CD4-positive, alpha-beta T cell treated with Interleukin-21 for 1 hour (primary cell): Measurements from ENCODE around the gene C18orf32.
"Not testable (repeated sequence)": the region's sequence is repeated elsewhere in the genome, so short reads cannot be mapped to it uniquely, and the experiment has no call there.

Experiments
- DNase-seq: peaks from one replicate; pipeline ENCODE4 v3.0.0-alpha.2; 2020

C18orf32 gene

DNA sequence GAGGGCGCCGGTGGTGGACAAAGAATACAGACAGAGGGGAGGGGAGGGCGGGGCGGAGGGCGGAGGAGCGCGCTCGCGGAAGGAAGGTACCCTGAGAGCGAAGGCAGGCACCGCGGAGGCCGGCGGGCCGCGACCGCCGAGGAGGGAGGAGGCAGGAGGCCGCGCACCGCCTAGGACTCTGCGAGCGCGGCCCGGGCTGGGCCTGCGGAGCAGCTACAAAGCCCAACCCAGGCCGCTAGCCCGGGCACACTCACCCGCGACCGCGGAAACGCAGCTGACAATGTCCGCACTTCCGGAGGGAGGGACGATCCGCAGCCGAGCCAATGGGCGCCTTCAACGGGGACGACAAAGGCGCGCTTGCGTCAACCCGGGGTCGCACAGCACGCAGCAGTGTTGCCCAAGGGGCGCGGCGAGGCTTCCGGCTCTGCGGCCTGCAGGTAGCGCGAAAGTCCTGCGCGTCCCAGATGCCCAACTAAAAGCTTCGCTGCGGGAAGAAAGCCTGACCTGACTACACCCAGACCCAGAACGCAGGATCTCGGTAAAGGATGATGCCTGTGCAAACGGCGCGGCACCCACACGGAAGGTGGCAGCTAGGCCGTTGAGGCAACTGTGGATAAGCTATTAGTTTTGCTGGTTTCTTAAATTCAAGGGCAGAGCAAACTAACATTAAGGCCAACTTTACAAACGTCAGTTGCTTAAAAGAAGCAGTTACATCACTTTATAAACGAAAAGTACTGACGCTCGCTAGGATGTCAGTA is at the start of gene C18orf32:
TSS of gene C18orf32 (minus strand) at position 282 of the 758 bp plus-strand sequence. CDS start 3,486 bp downstream, outside the sequence.
- peak; percentile 94 for DNase-seq

DNA sequence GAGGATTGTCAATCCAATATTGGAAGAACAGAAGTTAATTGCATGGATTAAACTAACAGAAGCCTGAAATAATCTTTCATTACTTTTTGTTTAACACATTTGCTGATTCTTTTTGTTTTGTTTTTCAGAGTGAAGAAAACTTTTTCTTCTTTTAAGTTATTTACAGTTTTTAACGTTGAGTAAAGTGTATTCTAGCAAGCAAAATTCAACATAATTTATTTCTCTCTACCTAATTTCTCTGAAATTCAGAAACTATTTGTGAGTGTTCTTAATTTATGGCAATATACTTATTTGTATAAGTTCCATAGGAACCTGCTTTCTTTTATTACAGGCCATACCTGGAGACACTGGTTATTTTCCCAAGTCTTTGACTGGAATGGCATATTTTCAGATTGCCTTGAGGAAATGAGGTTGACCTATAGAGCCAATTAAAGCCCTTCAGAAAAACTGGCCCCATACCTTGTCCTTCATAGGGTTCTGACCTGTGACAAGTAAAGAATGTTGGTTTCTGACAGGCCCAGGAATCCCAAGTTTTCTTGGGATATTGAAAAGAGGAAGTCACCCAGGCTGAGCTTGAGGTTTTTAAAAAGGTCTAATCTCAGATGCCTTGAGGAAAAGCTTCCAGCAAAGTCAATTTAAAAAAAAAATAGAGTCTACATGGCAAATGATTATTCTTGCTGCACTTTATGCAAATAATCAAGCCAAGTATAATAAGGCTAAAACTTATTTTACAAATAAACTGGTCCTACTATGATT is 48.0 kb upstream of the C18orf32 start:
- no peak for DNase-seq

DNA sequence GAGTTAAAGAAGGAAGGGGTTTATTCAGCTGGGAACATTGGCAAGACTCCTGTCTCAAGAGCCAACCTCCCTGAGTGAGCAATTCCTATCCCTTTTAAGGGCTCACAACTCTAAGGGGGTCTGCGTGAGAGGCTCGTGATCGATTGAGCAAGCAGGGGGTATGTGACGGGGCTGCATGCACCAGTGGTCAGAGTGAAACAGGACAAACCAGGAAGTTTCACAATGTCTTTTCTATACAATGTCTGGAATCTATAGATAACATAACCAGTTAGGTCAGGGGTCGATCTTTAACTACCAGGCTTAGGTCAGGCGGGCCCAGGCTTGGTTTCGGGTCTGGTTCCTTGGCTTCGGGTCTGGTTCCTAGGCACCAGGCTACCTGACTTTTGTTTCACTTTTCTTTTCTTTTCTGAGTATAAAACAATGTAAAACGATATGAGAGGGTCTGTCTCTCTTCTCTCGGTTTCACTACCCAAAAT is 44.7 kb upstream of the C18orf32 start:
- DNase-seq: no peak

DNA sequence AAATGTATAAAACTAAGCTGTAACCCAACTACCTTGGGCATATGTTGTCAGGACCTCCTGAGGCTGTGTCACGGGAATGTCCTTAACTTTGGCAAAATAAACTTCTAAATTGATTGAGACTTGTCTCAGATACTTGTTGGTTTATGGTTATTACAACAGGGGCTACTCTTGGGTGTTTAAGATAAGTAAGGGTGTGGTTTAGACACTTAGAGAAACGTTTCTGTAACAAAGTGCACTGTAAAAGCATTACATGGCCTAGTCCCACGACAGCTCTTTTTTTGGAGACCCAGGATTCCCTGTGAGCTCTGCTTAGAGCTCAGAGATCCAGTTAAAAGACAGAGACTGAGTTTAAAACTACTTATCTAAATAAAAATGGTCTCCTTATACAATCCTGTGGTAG is 42.6 kb upstream of the C18orf32 start:
- no peak for DNase-seq

DNA sequence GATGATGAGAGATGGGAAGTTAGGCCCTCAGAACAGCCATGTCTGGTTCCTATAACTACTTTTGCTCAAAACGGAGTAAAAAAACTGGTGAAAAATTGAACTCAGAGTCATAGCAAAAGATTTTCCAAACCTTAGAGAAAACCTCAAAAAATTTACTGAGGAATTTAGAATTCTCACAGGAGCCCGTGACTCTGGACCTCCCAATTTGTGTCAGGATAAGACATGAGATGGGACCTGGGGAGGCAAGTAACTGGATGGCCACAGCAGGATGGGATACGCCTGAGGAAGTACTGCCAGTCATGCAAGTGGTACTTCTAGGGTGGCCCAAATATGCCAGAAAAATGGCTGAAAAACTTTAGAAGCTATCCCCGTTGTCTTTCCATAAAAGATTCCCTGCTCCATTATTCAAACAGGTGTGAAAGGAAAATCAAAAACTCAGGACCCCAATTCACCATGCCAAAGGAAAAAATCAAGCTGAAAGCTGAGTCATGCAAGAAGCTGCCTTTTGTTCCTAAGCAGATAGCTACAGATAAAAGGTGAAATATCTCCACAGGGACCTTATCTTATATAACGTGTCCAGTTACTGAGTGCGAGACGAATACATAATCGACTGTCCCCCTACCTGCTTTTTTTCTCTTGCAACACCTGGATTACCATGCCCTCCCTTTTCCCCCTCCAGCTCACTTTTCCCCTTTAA is 40.7 kb upstream of the C18orf32 start:
- DNase-seq: no peak

DNA sequence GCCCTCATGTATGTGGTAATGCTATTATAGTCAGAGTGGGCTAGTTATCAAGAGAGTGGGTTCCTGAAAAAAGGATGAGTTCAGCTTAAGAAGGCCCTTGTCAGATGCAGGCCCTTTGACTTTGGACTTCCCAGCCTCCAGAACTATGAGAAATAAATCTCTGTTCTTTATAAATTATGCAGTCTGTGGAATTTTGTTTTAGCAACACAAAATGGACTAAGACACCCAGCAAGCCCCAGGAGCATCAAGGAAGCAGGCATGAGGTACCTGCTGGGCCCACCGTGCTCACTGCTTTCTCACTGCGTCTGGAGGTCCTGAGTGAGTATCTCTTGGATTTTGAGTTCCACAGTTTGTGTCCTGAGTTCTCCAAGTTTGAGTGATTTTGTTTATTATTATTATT is 38.9 kb upstream of the C18orf32 start:
- no peak for DNase-seq

DNA sequence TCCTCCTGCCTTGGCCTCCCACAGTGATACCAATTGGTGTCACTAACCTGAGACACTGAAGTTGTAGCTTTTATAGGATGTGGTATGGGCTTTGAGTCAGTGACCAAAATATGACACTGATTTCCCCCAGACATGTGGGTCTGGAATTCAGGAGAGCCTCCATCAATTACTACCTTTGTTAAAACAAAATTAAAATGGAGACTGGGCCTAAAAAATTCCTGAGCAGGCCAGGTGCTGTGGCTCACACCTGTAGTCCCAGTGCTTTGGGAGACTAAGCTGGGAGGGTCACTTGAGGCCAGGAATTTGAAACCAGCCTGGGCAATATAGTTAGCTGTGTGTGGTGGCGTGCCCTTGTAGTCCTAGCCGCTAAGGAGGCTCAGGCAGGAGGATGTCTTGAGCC is 37.9 kb upstream of the C18orf32 start:
- DNase-seq: no peak

DNA sequence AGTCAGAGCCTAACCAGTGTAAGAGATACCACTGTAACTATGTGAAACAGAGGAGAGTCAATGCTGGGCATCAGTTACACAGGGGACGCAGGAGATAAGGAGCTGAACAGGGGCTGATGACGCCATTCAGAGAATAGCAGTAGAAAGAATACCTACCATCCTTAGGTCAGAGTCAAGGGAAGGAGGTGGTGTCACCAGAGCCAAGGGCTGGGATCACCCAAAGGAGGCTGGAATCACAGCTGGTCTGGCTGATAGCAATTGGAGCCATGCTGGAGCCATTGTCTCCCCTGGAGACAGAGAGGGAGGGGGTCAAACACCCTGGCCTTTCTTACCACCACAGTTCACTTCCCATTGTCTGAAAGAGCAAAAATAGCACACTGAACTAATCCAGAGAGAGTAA is 37.3 kb upstream of the C18orf32 start:
- DNase-seq: no peak

DNA sequence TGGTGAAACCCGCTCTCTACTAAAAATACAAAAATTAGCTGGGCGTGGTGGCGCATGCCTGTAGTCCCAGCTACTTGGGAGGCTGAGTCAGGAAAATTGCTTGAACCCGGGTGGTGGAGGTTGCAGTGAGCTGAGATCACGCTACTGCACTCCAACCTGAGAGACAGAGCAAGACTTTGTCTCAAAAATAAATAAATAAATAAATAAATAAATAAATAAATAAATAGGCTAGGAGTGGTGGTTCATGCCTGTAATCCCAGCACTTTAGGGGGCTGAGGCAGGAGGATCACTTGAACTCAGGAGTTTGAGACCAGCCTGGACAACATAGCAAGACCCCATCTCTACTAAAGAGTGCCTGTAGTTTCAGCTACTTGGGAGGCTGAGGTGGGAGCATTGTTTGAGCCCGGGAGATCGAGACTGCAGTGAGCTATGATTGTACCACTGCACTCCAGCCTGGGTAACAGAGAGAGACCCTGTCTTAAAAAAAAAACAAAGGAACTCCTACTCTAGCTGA is 36.6 kb upstream of the C18orf32 start:
- DNase-seq: not testable (repeated sequence)

DNA sequence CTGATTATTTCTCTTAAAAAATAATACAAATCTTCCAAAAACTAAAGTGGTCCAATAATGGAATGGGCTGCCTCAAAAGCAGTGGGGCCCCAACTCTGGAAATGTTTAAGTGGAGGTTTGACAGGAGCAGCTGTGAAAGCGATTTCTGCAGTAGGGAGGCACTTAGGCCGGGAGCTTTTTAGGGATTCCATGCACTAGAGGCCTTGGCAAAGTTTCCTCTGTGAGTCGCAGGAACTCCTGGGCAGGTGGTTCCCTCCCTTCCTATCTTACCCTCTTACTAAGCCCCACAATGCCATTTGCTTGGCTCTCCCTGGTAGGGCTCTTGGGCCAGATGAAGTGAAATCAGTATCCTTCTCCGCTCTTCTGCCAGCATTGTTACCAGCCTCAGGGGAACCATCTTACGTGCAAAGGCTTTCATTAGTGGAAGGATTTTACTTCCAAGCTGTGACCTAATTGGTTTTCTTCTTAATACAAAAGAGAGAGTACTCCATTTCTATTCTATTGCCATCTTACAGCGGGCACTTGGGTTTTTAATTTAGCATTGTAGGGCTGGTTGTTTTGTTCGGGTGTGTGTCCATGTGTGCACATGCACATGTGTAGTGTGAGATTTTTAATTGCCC is 34.3 kb upstream of the C18orf32 start:
- no peak for DNase-seq

DNA sequence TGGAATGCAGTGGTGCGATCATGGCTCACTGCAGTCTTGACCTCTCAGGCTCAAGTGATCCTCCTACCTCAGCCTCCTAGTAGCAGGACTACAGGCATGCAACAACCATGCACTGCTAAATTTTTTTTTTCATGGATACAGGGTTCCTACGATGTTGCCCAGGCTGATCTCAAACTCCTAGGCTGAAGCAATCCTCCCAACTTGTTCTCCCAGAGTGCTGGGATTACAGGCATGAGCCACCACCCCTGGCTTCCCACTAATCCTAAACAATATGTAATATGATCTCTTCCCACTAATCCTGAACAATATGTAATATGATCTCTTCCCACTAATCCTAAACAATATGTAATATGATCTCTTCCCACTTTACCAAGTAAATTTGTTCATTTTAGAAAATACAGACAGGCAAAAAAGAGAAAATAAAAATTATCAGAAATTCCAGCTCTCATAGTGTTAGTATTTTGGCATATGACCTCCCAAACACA is 33.7 kb upstream of the C18orf32 start:
- no peak for DNase-seq

DNA sequence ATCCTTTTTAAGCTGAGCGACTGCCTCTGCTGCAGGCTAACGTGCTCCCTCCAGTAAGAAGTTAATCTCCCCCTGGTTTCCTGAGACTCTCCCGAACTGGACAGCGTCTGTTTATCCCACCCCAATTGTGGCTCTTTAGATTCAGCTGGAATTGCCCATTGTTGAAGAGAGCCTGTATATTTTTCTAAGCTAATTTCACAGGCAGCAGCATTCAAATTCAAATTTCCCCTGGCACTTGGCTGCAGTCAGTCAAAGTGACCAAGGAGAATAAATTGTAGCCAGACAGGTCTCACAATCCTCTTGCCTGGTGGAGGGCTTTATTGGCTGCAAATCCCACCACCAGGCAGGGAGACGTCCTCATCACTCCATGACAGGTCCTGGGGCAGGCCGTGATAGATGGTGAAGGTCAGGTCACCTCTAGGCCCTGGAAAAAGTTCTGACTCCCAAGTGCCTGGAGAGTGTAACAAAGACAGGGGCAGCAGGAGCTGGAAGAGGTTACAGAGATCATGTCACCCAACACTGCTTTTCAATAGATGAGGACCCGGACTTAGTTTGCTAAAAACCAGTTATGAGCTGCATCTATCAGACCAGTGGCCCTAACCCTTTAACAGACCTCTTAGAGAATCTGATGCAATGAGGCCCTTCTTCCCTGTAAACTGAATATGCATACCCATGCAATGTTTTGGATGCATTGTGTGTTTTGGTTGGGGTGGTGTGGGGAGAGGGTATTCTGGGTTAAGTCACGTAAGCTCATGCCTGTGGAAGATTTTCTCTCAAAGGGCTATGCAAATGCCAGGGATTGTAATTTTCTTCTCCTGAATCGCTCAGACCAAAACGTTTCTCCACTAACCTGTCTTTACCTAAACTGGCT is 32.3 kb upstream of the C18orf32 start:
- DNase-seq: no peak

DNA sequence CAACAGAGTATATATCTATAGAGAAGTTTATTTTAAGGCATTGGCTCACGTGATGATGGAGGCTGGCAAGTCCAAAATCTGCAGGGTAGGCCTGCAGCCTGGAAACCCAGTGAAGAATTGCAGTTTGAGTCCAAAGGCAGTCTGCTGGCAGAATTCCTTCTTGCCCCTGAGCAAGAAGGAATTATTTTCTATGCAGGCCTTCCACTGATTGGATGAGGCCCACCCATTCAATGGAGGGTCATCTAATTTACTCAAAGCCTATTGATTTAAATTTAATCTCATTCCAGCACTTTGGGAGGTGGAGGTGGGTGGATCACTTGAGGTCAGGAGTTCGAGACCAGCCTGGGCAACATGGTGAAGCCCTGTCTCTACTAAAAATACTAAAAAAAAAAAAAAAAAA is 30.4 kb upstream of the C18orf32 start:
- no peak for DNase-seq

DNA sequence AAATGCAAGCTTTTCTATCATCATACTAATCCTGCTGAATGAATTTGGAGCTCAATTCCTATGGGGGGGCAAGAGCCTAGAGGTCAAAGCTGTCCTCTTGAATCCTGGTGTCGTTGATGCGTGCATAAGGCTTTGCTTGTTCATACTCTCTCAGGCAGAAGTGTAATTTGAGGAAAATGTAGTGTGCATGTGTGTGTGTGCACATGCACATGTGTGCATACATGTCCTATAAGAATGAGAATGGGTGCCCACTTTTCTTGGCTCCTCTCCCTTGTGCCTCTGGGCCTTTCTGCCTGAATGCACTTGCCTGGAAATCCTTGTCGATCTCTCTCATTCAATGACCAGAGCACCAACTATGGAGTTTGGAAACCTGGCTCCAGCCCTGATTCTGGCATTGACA is 28.5 kb upstream of the C18orf32 start:
- no peak for DNase-seq

DNA sequence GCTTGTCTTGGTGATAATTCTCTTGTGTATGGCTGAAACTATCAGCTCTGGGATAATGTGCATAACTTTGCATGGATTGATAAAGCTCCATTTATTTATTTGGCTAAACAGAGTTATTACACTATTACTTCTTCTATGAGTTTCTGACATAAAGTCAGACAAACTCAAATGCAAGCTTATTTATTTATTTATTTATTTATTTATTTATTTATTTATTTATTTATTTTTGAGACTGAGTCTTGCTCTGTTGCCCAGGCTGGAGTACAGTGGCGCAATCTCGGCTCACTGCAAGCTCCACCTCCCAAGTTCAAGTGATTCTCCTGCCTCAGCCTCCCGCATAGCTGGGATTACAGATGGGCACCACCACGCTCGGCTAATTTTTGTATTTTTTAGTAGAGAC is 28.0 kb upstream of the C18orf32 start:
- not testable (repeated sequence) for DNase-seq

DNA sequence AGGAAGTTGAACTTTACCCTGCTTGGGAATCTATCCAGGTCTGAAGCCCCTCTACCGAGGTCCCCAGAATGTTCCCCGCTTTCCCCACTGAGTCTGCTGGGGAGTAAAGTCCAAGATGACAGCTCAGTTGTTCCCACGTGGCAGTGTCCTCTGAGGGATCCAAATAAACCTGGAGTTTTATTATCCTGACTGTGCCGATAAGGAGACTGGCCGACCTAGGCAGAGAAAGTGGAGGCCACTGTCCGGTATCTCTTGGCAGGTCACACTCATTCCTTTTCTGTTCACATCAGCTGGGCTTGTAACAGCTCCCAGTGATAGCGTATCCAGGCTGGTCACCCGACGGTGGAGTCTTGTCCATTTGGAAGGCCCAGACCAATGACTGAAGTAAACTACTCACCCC is 27.5 kb upstream of the C18orf32 start:
- DNase-seq: no peak

DNA sequence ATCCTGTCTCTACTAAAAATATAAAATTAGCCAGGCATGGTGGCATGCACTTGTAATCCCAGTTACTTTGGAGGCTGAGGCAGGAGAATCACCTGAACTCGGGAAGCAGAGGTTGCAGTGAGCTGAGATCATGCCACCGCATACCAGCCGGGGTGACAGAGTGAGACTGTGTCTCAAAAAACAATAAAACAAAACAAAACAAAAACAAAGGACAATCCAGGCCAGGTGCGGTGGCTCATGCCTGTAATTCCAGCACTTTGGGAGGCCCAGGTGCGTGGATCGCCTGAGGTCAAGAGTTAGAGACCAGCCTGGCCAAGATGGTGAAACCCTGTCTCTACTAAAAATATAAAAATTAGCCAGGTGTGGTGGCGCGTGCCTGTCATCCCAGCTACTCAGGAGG is 25.8 kb upstream of the C18orf32 start:
- not testable (repeated sequence) for DNase-seq

DNA sequence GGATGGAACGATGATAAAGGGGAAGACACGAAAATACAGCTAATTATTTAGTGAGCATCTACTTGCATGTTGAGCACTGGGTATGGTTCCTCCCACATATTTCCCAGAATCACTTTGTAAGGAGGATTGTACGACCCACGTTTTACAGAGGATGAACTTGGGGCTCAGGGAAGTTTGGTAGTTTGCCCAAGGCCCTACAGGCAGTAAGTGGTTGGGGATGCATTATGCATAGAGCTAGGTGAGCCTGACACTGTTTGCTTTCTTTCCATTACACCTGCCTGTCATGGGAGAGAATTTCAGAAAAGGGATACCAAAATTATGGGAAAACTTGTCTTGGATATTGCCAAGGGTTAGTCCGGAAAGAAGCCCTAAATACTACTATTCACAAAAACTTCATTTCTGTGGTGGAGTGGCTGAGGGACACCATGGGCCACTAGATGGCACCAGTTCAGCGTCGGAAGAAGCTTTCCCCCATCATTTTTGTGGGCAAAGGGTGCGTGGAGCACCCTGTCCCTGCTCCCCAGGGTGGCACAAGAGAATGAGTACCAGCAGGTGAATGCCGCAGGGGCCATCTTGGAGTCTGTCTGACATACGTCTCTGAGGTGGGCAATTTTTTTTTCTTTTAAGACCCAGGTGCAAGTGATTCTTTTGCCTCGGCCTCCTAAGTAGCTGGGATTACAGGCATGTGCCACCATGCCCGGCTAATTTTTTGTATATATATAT is 23.5 kb upstream of the C18orf32 start:
- peak; percentile 65 for DNase-seq

DNA sequence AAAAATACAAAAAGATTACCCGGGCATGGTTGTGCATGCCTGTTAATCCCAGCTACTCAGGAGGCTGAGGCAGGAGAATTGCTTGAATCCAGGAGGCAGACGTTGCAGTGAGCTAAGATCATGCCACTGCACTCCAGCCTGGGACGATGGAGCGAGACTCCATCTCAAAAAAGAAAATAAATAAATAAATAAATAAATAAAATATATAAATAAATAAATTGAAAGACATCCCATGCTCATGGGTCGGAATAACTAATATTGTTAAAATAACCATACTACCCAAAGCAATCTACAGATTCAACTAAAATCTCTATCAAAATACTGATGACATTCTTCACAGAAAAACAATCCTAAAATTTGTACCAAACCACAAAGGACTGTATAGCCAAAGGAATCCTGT is 19.4 kb upstream of the C18orf32 start:
- DNase-seq: not testable (repeated sequence)

DNA sequence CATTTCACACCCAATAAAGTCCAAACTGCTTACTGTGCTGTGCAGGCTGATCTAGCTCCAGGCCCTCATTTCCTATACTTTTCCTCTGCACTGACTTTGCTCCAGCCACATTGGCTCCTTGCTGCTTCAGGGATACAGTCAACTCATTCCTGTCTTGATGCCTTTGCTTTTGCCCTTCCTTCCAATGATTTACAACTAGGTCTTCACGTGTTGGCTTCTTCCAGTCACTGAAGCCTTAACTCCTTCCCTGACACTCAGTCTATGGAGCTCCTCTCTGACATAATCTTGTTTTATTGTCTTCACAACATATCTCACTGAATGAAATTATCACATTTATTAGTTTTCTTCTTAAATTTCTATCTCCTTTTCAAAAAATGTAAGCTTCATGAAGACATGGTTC is 16.9 kb upstream of the C18orf32 start:
- no peak for DNase-seq
